Neural cell (in vitro differentiated cells): ENCODE measurements around the gene FOXS1. TPM values are rescaled to one million over a fixed set of nuclear protein-coding genes. Genes with fewer than 3 reads are reported as not detected.

Experiments used
- H2AFZ ChIP-seq: fragments of 200-600, 300-800 bp; sonication (generic), shearing (Covaris generic); 2 replicates; pipeline ENCODE4 v1.6.0; 2014; ENCODE audit warnings: low read depth, mild to moderate bottlenecking, antibody characterized with exemption, low read length, moderate library complexity
- H3F3A ChIP-seq: fragments of 200-600 bp; shearing (Covaris generic); 2 replicates; pipeline ENCODE4 v1.6.1; 2016; ENCODE audit warnings: mild to moderate bottlenecking, moderate library complexity, mixed read lengths, antibody characterized with exemption, low read length; ENCODE audit not compliant: insufficient read depth, poor library complexity, severe bottlenecking
- H3K27ac ChIP-seq: fragments of 200-600, 300-800 bp; sonication (generic), shearing (Covaris generic); 2 replicates; pipeline ENCODE4 v1.5.1; 2014; ENCODE audit warnings: mild to moderate bottlenecking, low read length, moderate library complexity
- H3K27me3 ChIP-seq: fragments of 300-800, 200-600 bp; sonication (generic), shearing (Covaris generic); 2 replicates; pipeline ENCODE4 v1.6.0; 2014; ENCODE audit warnings: mild to moderate bottlenecking, low read depth, low read length, moderate library complexity; ENCODE audit not compliant: insufficient read depth
- H3K36me3 ChIP-seq: fragments of 300-800, 200-600 bp; sonication (generic), shearing (Covaris generic); 2 replicates; pipeline ENCODE4 v1.5.1; 2014; ENCODE audit warnings: mild to moderate bottlenecking, antibody characterized with exemption, low read length, moderate library complexity; ENCODE audit not compliant: insufficient read depth
- H3K4me2 ChIP-seq: fragments of 300-800, 200-600 bp; sonication (generic), shearing (Covaris generic); 2 replicates; pipeline ENCODE4 v1.6.0; 2014; ENCODE audit warnings: mild to moderate bottlenecking, low read length
- H3K4me3 ChIP-seq: fragments of 300-800, 200-600 bp; sonication (generic), shearing (Covaris generic); 2 replicates; pipeline ENCODE4 v1.5.1; 2014; ENCODE audit warnings: mild to moderate bottlenecking, low read length, moderate library complexity
- H3K79me2 ChIP-seq: fragments of 200-600 bp; shearing (Covaris generic); replicated peaks from 2 replicates; pipeline ENCODE4 v1.6.0; 2014; ENCODE audit warnings: mild to moderate bottlenecking, low read length, moderate library complexity; ENCODE audit not compliant: insufficient read depth
- H3K9ac ChIP-seq: fragments of 300-800, 200-600 bp; sonication (generic), shearing (Covaris generic); 2 replicates; pipeline ENCODE4 v1.6.1; 2016; ENCODE audit warnings: mild to moderate bottlenecking, low read length, mixed read lengths
- H3K9me2 ChIP-seq: fragments of 200-600 bp; shearing (Covaris generic); 2 replicates; pipeline ENCODE4 v1.6.1; 2016; ENCODE audit warnings: mild to moderate bottlenecking, low read length, mixed read lengths; ENCODE audit not compliant: insufficient read depth
- H3K9me3 ChIP-seq: fragments of 200-600, 300-800 bp; sonication (generic), shearing (Covaris generic); 2 replicates; pipeline ENCODE4 v1.6.1; 2016; ENCODE audit warnings: mild to moderate bottlenecking, mixed run types, low read length, moderate library complexity, mixed read lengths
- H4K20me1 ChIP-seq: fragments of 200-600 bp; shearing (Covaris generic); 2 replicates; pipeline ENCODE4 v1.6.1; 2016; ENCODE audit warnings: mild to moderate bottlenecking, mixed run types; ENCODE audit not compliant: insufficient read depth
- EP300 ChIP-seq: fragments of 450-650 bp; conservative IDR thresholded peaks from 2 replicates; pipeline ENCODE4 v1.6.1; 2014; ENCODE audit warnings: antibody characterized with exemption, mild to moderate bottlenecking, moderate library complexity; ENCODE audit not compliant: poor library complexity, severe bottlenecking
- EZH2 ChIP-seq: fragments of 200-600, 300-800 bp; shearing (Covaris generic), sonication (generic); IDR thresholded peaks from 2 replicates; pipeline ENCODE4 v1.6.1; 2014; ENCODE audit warnings: antibody characterized with exemption, low read length, borderline replicate concordance, mild to moderate bottlenecking; ENCODE audit not compliant: insufficient read depth, poor library complexity, severe bottlenecking
- MXI1 ChIP-seq: fragments of 450-650 bp; conservative IDR thresholded peaks from 2 replicates; pipeline ENCODE4 v1.6.1; 2014; ENCODE audit warnings: antibody characterized with exemption, mild to moderate bottlenecking; ENCODE audit not compliant: poor library complexity, severe bottlenecking
- POLR2AphosphoS5 ChIP-seq: IDR thresholded peaks from 2 replicates; pipeline ENCODE4 v1.6.1; 2012
- RAD21 ChIP-seq: fragments of 450-650 bp; conservative IDR thresholded peaks from 2 replicates; pipeline ENCODE4 v1.6.1; 2014; ENCODE audit warnings: antibody characterized with exemption, mild to moderate bottlenecking, moderate library complexity
- REST ChIP-seq: IDR thresholded peaks from 2 replicates; pipeline ENCODE4 v1.6.1; 2012; ENCODE audit warnings: borderline replicate concordance
- SMC3 ChIP-seq: fragments of 450-650 bp; conservative IDR thresholded peaks from 2 replicates; pipeline ENCODE4 v1.6.1; 2014; ENCODE audit warnings: antibody characterized with exemption, mild to moderate bottlenecking, moderate library complexity; ENCODE audit not compliant: poor library complexity
- TAF1 ChIP-seq: IDR thresholded peaks from 2 replicates; pipeline ENCODE4 v1.6.1; 2012; ENCODE audit warnings: low read depth
- polyA plus RNA-seq: library from polyadenylated mRNA; depleted of rRNA; stranded (reverse); fragments of >200 nt; gene quantifications from 2 replicates; pipeline ENCODE4 v1.2.3, GENCODE V29; 2014
- TF ChIP-seq, protein P1 (sequence below): fragments of 450-650 bp; IDR thresholded peaks from 2 replicates; pipeline ENCODE4 v1.5.1; 2014; ENCODE audit warnings: antibody characterized with exemption, mild to moderate bottlenecking, moderate library complexity; ENCODE audit not compliant: poor library complexity, severe bottlenecking

The FOXS1 gene
- polyA plus RNA-seq, 1 donor from 2014 or later, result not detected

DNA sequence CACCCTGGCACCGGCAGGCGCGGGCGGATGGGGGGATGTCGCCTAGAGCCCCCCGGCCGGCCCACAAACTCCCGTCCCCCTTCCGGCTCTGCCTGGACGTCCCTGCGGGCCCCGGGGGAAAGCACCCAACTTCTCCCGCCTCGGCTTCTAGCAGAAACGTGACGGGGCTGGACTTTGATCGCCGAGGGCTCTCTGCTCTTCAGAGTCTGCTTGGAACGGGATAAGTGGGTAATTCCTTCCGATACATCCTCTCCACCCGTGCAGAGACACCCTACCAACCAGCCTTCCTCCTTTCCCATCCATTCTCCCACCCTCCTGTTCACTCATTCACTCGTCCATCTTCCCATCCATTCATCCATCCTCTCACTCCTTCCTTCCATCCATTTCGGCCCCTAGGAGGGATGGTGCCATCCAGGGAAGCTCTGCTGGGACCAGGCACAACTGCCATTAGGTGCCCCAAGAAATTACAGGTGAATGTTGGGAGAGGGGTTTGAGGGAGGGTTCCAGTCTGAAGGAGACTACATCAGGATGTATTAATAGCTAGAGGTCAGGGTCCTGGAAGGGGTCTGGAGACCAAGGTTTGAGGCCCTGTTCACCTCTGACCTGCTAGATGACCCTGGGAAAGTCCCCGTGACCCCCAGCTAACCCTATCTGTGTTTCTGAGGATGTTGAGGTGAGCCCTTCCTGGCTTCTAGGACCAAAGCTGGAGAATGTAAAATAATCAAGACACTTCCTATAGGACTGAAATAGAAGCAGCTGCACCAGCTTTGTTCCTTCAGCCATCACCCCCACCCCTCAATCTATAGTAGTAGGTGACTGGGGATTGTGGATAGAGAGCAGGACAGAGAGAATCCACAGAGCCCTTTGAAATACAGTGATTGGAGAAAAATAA is 25.6 kb upstream of the FOXS1 start:
- H2AFZ ChIP-seq, result peak overlapping the region; percentile 56

More for the DNA sequence above, 25.6 kb upstream of the FOXS1 start:
- H3K79me2 ChIP-seq, result no peaks in the 10 kb centered on the region
- no peak overlapping the region for H3K27ac ChIP-seq
- H3K9me3 ChIP-seq, result no peaks in the 10 kb centered on the region
- peak overlapping the region; percentile 83 for H3K9ac ChIP-seq
- H3K4me2 ChIP-seq, result peak overlapping the region; percentile 85
- TF ChIP-seq MXI1, result no peak
- TF ChIP-seq REST, result no peak
- no peak for TF ChIP-seq SMC3
- TF ChIP-seq EP300, result no peak
- no peak for TF ChIP-seq EZH2
- no peak for TF ChIP-seq POLR2AphosphoS5
- no peak for TF ChIP-seq TAF1
- TF ChIP-seq, protein P1, sequence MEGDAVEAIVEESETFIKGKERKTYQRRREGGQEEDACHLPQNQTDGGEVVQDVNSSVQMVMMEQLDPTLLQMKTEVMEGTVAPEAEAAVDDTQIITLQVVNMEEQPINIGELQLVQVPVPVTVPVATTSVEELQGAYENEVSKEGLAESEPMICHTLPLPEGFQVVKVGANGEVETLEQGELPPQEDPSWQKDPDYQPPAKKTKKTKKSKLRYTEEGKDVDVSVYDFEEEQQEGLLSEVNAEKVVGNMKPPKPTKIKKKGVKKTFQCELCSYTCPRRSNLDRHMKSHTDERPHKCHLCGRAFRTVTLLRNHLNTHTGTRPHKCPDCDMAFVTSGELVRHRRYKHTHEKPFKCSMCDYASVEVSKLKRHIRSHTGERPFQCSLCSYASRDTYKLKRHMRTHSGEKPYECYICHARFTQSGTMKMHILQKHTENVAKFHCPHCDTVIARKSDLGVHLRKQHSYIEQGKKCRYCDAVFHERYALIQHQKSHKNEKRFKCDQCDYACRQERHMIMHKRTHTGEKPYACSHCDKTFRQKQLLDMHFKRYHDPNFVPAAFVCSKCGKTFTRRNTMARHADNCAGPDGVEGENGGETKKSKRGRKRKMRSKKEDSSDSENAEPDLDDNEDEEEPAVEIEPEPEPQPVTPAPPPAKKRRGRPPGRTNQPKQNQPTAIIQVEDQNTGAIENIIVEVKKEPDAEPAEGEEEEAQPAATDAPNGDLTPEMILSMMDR, result no peak
- TF ChIP-seq RAD21, result no peak
- no peaks in the 10 kb centered on the region for H4K20me1 ChIP-seq
- no peaks in the 10 kb centered on the region for H3K9me2 ChIP-seq
- peak overlapping the region; percentile 67 for H3K4me3 ChIP-seq
- no peaks in the 10 kb centered on the region for H3F3A ChIP-seq
- H3K36me3 ChIP-seq, result no peaks in the 10 kb centered on the region
- H3K27me3 ChIP-seq, result no peaks in the 10 kb centered on the region
